ENCODE results near the gene NRCAM. TPM values are rescaled to one million over a fixed set of nuclear protein-coding genes. Genes with fewer than 3 reads are reported as not detected.

Gene NRCAM
- total RNA-seq, 4 donors from 2014 or later = 1.1 to 6.1 (median 4.0) TPM

DNA sequence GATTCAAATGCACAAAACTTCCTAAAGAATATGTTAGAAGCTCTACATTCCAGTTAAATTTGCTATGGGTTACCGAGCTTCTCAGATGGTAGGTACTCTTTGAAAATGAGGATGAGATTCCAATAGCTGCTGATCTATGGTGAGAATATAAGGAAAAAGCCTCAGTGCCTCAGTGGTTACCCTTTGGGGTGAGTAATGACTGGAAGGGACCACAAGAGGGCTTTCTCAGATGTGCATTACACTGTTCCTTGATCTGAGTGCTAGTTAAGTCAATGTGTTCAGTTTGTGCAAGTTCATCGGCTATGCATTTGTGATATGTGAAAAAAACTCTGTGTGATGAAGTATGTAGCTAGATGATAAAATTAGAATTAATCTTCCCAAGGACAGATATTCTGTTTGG is 3.5 kb downstream of the NRCAM start:
- no peak overlapping the region for H3K4me3 ChIP-seq (ENCODE audit: low read depth, poor library complexity, severe bottlenecking)
- WGBS, 2 donors = 51 to 56% methylated on average over 2 of the region's 2 CpGs
- TF ChIP-seq POLR2A (IDR thresholded peaks at IDR 0.05) = no peak
- TF ChIP-seq, protein P1, sequence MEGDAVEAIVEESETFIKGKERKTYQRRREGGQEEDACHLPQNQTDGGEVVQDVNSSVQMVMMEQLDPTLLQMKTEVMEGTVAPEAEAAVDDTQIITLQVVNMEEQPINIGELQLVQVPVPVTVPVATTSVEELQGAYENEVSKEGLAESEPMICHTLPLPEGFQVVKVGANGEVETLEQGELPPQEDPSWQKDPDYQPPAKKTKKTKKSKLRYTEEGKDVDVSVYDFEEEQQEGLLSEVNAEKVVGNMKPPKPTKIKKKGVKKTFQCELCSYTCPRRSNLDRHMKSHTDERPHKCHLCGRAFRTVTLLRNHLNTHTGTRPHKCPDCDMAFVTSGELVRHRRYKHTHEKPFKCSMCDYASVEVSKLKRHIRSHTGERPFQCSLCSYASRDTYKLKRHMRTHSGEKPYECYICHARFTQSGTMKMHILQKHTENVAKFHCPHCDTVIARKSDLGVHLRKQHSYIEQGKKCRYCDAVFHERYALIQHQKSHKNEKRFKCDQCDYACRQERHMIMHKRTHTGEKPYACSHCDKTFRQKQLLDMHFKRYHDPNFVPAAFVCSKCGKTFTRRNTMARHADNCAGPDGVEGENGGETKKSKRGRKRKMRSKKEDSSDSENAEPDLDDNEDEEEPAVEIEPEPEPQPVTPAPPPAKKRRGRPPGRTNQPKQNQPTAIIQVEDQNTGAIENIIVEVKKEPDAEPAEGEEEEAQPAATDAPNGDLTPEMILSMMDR (IDR thresholded peaks at IDR 0.05) = no peak
- intact Hi-C loops (cut with DNase I; ENCODE audit: low total_unique reads) = no loop called here
- no peak for DNase-seq (ENCODE audit: low spot score in 2 of 2)

DNA sequence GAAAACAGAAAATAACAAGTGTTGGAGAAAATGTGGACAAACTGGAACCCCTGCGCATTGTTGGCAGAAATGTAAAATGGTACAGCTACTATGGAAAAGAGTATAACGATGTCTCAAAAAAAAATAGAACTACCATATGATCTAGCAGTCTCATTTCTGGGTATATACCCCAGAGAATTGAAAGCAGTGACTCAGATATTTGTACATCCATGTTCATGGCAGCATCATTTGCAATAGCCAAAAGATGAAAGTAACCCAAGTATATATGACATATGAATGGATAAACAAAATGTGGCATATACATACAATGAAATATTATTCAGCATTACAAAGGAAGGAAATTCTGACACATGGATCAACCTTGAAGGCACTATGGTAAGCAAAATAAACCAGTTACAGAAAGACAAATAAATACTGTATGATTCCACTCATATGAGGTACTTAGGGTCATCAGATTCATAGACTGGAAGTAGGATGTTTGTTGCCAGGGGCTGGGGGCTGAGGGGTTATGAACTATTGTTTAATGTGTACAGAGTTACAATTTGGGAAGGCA is 4.9 kb downstream of the NRCAM start:
- intact Hi-C loops (cut with DNase I; ENCODE audit: low total_unique reads) = no loop called here
- no peak overlapping the region for H3K4me3 ChIP-seq (ENCODE audit: low read depth, poor library complexity, severe bottlenecking)
- DNase-seq (ENCODE audit: low spot score in 2 of 2) = no peak
- 90 to 94% methylated on average over 2 of the region's 2 CpGs for WGBS, 2 donors
- TF ChIP-seq, protein P1 (IDR thresholded peaks at IDR 0.05) = no peak
- no peak for TF ChIP-seq POLR2A (IDR thresholded peaks at IDR 0.05)

DNA sequence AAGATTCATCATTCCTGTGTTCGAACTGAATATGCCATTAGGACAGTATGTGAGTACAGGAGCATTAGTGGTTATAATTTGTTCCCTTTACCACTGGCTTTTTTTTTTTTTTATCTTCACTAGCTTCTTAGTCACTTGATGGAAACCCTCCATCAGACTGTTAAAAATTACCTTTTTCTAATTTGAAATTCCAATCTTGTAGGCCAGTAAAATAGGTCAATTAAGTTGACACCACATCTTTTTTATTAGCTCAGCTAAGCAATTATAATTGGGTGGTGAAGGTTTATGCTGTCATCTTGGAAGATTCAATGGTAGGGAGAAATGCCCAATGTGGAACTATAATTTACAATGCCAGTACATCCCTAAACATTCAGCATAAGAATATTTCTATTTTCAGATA is 6.1 kb downstream of the NRCAM start:
- no peak for TF ChIP-seq POLR2A (IDR thresholded peaks at IDR 0.05)
- TF ChIP-seq, protein P1 (IDR thresholded peaks at IDR 0.05) = no peak
- 89 to 95% methylated on average over 1 of the region's 1 CpG for WGBS, 2 donors
- no peak for DNase-seq (ENCODE audit: low spot score in 2 of 2)
- H3K4me3 ChIP-seq (ENCODE audit: low read depth, poor library complexity, severe bottlenecking) = no peak overlapping the region
- intact Hi-C loops (cut with DNase I; ENCODE audit: low total_unique reads) = no loop called here

DNA sequence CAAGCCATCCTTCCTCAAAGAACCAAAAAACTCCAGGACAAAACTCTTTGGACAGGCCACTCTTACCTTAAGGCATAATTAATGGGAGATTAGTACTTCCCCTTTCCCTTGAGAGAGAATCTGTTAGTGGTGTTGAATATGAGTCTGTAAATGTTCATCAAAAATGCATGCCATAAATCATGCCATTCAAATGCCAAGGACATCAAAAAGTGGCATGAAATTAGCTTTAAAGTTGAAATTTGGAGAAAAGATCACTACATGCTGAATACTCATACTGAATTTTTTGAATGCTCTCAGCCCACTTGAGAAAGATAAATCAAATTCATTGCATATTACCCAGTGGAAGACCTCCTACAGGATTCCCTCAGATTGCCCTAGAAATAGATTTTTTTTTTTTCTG is 6.7 kb downstream of the NRCAM start:
- no peak for DNase-seq (ENCODE audit: low spot score in 2 of 2)
- no peak overlapping the region for H3K4me3 ChIP-seq (ENCODE audit: low read depth, poor library complexity, severe bottlenecking)
- intact Hi-C loops (cut with DNase I; ENCODE audit: low total_unique reads) = no loop called here
- TF ChIP-seq POLR2A (IDR thresholded peaks at IDR 0.05) = no peak
- TF ChIP-seq, protein P1 (IDR thresholded peaks at IDR 0.05) = no peak

DNA sequence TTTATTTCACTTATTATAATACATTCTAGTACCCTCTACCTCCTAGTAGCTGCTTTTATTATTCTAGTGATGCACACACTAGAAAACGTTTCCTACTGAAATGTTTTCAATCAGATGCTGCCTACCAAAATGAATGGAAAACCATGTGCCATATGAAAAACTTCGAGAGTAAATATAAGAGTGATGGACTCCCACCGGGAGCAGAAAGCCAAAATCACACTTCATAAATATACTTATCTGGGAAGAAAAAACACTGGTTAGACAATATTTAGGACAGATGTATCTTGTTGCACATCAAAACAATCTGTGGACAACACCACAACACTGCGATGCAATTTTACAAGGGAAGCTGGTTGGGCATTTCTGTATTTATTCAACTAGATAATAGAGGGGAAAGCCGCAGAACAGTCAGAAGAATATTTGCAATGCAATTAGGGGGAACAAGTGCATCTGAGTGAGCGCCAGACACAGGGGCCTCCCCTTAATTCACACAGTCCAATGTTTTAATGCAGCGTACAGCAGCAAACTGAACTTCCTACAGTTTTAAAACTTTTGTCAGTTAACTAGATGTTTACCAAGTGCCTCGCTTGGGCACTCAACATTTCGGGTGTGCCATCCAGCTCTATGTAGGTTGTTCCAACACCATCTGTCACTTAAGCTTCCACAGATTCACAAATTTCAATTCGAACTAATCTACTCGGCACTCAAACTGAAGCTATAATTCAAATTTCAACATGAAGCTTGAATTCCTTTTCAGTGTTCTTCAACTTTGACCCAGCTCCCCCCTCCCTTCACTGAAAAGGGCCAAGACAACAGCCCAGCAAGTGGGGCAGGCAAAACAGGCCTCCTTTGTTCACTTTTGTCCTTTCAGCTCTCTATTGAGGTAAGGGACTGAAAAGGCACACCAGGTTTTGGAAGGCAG is 7.4 kb downstream of the NRCAM start:
- 64 to 65% methylated on average over 11 of the region's 11 CpGs for WGBS, 2 donors
- TF ChIP-seq POLR2A (IDR thresholded peaks at IDR 0.05) = no peak
- TF ChIP-seq, protein P1 (IDR thresholded peaks at IDR 0.05) = no peak

More for the DNA sequence above, 7.4 kb downstream of the NRCAM start:
- intact Hi-C loops (cut with DNase I; ENCODE audit: low total_unique reads) = no loop called here
- no peak overlapping the region for H3K4me3 ChIP-seq (ENCODE audit: low read depth, poor library complexity, severe bottlenecking)
- DNase-seq (ENCODE audit: low spot score in 2 of 2) = no peak

Measured in lower leg skin (tissue), 4 donors.